WTC11 (cell line): ENCODE measurements around the gene LRRC14B. TPM values are rescaled to one million over a fixed set of nuclear protein-coding genes. Genes with fewer than 3 reads are reported as not detected.
"Not testable (repeated sequence)": the region's sequence is repeated elsewhere in the genome, so short reads cannot be mapped to it uniquely, and the experiment has no call there.

Source experiments
- ATAC-seq: fragments of 200-7000 bp; cut with Tn5 transposase; 2 replicates; pipeline ENCODE4 v1.10.0; 2021; ENCODE audit warnings: mild to moderate bottlenecking, moderate library complexity
- CTCF ChIA-PET: fragments of 300-600 bp; sonication (Branson Sonifier 250); formaldehyde crosslinking; loops from one replicate; lab custom pipeline; 2021; ENCODE audit warnings: antibody characterized with exemption; lab: Charles Lee
- POLR2A ChIA-PET: fragments of 350-600 bp; sonication (Branson Sonifier 250); formaldehyde crosslinking; loops from one replicate; lab custom pipeline; 2021; ENCODE audit warnings: antibody characterized with exemption; lab: Charles Lee
- DNase-seq: peaks from one replicate; pipeline ENCODE4 v3.0.0; 2021; ENCODE audit warnings: low spot score
- H3K27ac Mint-ChIP-seq: 2 replicates; pipeline ENCODE4 v1.8.0; 2021; ENCODE audit warnings: mixed read lengths
- H3K27me3 Mint-ChIP-seq: 2 replicates; pipeline ENCODE4 v1.8.0; 2021; ENCODE audit warnings: low read depth, mild to moderate bottlenecking, moderate library complexity, mixed read lengths
- H3K36me3 Mint-ChIP-seq: 2 replicates; pipeline ENCODE4 v1.8.0; 2021; ENCODE audit warnings: mixed read lengths
- H3K4me1 Mint-ChIP-seq: 2 replicates; pipeline ENCODE4 v1.8.0; 2022; ENCODE audit warnings: mixed read lengths
- H3K4me3 Mint-ChIP-seq: 2 replicates; pipeline ENCODE4 v1.8.0; 2021; ENCODE audit warnings: mild to moderate bottlenecking, moderate library complexity, mixed read lengths
- H3K9me3 Mint-ChIP-seq: 2 replicates; pipeline ENCODE4 v1.8.0; 2021; ENCODE audit warnings: mixed read lengths
- CREB1 ChIP-seq: sonication (generic); formaldehyde crosslinking; IDR thresholded peaks from 2 replicates; pipeline ENCODE4 v1.8.0; 2023; ENCODE audit warnings: mild to moderate bottlenecking, missing genetic modification reagents
- FOXK1 ChIP-seq: sonication (generic); formaldehyde crosslinking; IDR thresholded peaks from 2 replicates; pipeline ENCODE4 v1.8.0; 2022; ENCODE audit warnings: mild to moderate bottlenecking, moderate library complexity, missing genetic modification reagents
- FOXP1 ChIP-seq: sonication (generic); formaldehyde crosslinking; IDR thresholded peaks from 2 replicates; pipeline ENCODE4 v1.8.0; 2022; ENCODE audit warnings: missing genetic modification reagents, mild to moderate bottlenecking, moderate library complexity, borderline replicate concordance
- NFYB ChIP-seq: sonication (generic); formaldehyde crosslinking; conservative IDR thresholded peaks from 2 replicates; pipeline ENCODE4 v1.8.0; 2022; ENCODE audit warnings: low read depth, missing genetic modification reagents
- RELA ChIP-seq: sonication (generic); formaldehyde crosslinking; IDR thresholded peaks from 2 replicates; pipeline ENCODE4 v1.8.1; 2022; ENCODE audit warnings: missing genetic modification reagents, mild to moderate bottlenecking, borderline replicate concordance
- SP1 ChIP-seq: sonication (generic); formaldehyde crosslinking; conservative IDR thresholded peaks from 2 replicates; pipeline ENCODE4 v1.8.1; 2022; ENCODE audit warnings: missing genetic modification reagents
- TEAD1 ChIP-seq: sonication (generic); formaldehyde crosslinking; IDR thresholded peaks from 2 replicates; pipeline ENCODE4 v1.8.0; 2022; ENCODE audit warnings: mild to moderate bottlenecking, missing genetic modification reagents
- ZNF232 ChIP-seq: sonication (generic); formaldehyde crosslinking; IDR thresholded peaks from 2 replicates; pipeline ENCODE4 v1.8.0; 2022; ENCODE audit warnings: mild to moderate bottlenecking, missing genetic modification reagents
- ZNF317 ChIP-seq: sonication (generic); formaldehyde crosslinking; IDR thresholded peaks from 2 replicates; pipeline ENCODE4 v1.8.1; 2023; ENCODE audit warnings: low read depth, mild to moderate bottlenecking, moderate library complexity, missing genetic modification reagents, borderline replicate concordance
- total RNA-seq: library from RNA; stranded (reverse); gene quantifications from 3 replicates; pipeline ENCODE4 v1.2.3, GENCODE V29; 2021
- TF ChIP-seq, protein P1 (sequence below): sonication (generic); formaldehyde crosslinking; IDR thresholded peaks from 2 replicates; pipeline ENCODE4 v1.8.1; 2023; ENCODE audit warnings: mild to moderate bottlenecking, moderate library complexity, missing genetic modification reagents
- TF ChIP-seq, protein P2 (sequence below): sonication (generic); formaldehyde crosslinking; IDR thresholded peaks from 2 replicates; pipeline ENCODE4 v1.8.0; 2022; ENCODE audit warnings: mild to moderate bottlenecking, missing genetic modification reagents
- TF ChIP-seq, protein P3 (sequence below): sonication (generic); formaldehyde crosslinking; IDR thresholded peaks from 2 replicates; pipeline ENCODE4 v1.8.0; 2022; ENCODE audit warnings: mild to moderate bottlenecking, missing genetic modification reagents
- TF ChIP-seq, protein P4 (sequence below): sonication (generic); formaldehyde crosslinking; IDR thresholded peaks from 2 replicates; pipeline ENCODE4 v1.8.1; 2022; ENCODE audit warnings: low read depth, mild to moderate bottlenecking, moderate library complexity, missing genetic modification reagents, borderline replicate concordance
- TF ChIP-seq, protein P5 (sequence below): sonication (generic); formaldehyde crosslinking; IDR thresholded peaks from 2 replicates; pipeline ENCODE4 v1.8.1; 2022; ENCODE audit warnings: mild to moderate bottlenecking, moderate library complexity, missing genetic modification reagents
- TF ChIP-seq, protein P6 (sequence below): fragments of 250-450 bp; sonication (Bioruptor Pico); IDR thresholded peaks from 2 replicates; pipeline ENCODE4 v1.9.0; 2021; ENCODE audit warnings: moderate library complexity, mild to moderate bottlenecking, inconsistent platforms, borderline replicate concordance
- TF ChIP-seq, protein P7 (sequence below): fragments of 250-450 bp; sonication (Bioruptor Pico); IDR thresholded peaks from 2 replicates; pipeline ENCODE4 v1.9.0; 2021; ENCODE audit warnings: mild to moderate bottlenecking

The LRRC14B gene
- total RNA-seq, 1 experiment from 2014 or later = not detected

DNA sequence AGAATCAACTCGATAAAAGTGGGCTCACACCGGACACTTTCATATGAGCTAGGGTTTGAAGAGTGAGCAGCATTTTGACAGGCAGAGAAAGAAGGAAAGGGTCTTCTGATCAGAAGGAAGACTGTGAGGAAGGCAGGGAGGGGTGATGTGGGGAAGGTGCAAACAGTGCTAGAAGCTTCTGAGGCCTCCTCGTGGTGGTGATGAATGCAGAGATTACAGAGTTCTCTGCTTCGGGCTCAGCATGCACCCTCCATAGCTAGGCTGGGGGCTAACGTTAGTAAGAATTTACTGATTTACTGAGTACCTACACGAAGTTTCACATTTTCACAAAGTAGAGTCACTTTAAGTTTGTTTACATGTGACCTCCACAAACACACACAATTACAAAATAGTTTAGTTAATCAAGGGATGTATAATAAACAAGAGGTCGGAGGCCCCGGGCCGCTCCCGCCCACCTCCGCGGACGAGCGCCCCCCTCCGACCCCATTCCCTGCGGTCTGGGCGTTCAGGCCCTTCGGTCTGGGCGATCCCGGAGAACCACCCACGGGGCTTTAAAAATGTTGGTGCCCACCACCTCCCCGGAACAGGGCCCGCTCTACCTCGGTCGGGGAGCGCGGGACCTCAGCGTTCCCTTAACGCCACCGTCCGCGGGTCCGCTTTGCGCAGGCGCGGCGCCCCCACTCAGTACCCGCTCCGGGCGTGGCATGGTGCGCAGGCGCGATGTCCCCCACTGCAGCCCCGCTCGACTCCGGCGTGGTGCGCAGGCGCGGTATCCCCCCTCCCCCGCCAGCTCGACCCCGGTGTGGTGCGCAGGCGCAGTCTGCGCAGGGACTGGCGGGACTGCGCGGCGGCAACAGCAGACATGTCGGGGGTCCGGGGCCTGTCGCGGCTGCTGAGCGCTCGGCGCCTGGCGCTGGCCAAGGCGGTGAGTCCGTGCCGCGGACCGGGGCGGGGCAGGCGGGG is 26.5 kb downstream of the LRRC14B start, which contains the start of the genes CCDC127 and SDHA:
TSS of gene CCDC127 (minus strand) at position 660 of the 963 bp plus-strand sequence. CDS start 1,304 bp downstream, outside the sequence.
TSS of gene SDHA (plus strand) at position 827 of the 963 bp plus-strand sequence. CDS start at position 863, 36 bp downstream.
- H3K4me1 Mint-ChIP-seq = peaks cover 36% of the 10 kb centered on the region
- 0 out of 2 replicates have a peak, but pooled peaks have one; percentile 19 for TF ChIP-seq ZNF232
- peak; percentile 48; the same call in 1 of the 2 replicates for TF ChIP-seq SP1 (CRISPR knock-in tag)
- TF ChIP-seq TEAD1 (CRISPR knock-in tag) = peak; percentile 59; the same call in 1 of the 2 replicates
- peak; percentile 66 for TF ChIP-seq FOXP1 (CRISPR knock-in tag)
- peak; percentile 6; the same call in 1 of the 2 replicates for TF ChIP-seq NFYB (CRISPR knock-in tag)
- TF ChIP-seq, protein P1, sequence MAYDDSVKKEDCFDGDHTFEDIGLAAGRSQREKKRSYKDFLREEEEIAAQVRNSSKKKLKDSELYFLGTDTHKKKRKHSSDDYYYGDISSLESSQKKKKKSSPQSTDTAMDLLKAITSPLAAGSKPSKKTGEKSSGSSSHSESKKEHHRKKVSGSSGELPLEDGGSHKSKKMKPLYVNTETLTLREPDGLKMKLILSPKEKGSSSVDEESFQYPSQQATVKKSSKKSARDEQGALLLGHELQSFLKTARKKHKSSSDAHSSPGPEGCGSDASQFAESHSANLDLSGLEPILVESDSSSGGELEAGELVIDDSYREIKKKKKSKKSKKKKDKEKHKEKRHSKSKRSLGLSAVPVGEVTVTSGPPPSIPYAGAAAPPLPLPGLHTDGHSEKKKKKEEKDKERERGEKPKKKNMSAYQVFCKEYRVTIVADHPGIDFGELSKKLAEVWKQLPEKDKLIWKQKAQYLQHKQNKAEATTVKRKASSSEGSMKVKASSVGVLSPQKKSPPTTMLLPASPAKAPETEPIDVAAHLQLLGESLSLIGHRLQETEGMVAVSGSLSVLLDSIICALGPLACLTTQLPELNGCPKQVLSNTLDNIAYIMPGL (CRISPR knock-in tag) = 0 out of 2 replicates have a peak, but pooled peaks have one; percentile 66
- TF ChIP-seq, protein P2, sequence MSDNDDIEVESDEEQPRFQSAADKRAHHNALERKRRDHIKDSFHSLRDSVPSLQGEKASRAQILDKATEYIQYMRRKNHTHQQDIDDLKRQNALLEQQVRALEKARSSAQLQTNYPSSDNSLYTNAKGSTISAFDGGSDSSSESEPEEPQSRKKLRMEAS = peak; percentile 42; the same call in 1 of the 2 replicates
- TF ChIP-seq FOXK1 (CRISPR knock-in tag) = peak; percentile 83; the same call in 1 of the 2 replicates
- TF ChIP-seq, protein P3, sequence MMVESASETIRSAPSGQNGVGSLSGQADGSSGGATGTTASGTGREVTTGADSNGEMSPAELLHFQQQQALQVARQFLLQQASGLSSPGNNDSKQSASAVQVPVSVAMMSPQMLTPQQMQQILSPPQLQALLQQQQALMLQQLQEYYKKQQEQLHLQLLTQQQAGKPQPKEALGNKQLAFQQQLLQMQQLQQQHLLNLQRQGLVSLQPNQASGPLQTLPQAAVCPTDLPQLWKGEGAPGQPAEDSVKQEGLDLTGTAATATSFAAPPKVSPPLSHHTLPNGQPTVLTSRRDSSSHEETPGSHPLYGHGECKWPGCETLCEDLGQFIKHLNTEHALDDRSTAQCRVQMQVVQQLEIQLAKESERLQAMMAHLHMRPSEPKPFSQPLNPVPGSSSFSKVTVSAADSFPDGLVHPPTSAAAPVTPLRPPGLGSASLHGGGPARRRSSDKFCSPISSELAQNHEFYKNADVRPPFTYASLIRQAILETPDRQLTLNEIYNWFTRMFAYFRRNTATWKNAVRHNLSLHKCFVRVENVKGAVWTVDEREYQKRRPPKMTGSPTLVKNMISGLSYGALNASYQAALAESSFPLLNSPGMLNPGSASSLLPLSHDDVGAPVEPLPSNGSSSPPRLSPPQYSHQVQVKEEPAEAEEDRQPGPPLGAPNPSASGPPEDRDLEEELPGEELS (CRISPR knock-in tag) = peak; percentile 83
- TF ChIP-seq, protein P4, sequence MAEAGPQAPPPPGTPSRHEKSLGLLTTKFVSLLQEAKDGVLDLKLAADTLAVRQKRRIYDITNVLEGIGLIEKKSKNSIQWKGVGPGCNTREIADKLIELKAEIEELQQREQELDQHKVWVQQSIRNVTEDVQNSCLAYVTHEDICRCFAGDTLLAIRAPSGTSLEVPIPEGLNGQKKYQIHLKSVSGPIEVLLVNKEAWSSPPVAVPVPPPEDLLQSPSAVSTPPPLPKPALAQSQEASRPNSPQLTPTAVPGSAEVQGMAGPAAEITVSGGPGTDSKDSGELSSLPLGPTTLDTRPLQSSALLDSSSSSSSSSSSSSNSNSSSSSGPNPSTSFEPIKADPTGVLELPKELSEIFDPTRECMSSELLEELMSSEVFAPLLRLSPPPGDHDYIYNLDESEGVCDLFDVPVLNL = peak; percentile 70; the same call in 1 of the 2 replicates
- TF ChIP-seq, protein P5, sequence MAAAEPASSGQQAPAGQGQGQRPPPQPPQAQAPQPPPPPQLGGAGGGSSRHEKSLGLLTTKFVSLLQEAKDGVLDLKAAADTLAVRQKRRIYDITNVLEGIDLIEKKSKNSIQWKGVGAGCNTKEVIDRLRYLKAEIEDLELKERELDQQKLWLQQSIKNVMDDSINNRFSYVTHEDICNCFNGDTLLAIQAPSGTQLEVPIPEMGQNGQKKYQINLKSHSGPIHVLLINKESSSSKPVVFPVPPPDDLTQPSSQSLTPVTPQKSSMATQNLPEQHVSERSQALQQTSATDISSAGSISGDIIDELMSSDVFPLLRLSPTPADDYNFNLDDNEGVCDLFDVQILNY (CRISPR knock-in tag) = peak; percentile 37; the same call in 1 of the 2 replicates
- ChIA-PET POLR2A (interaction anchor here (0.6 to 1.9 kb wide), 5 partner anchors 29 to 182 kb away, joined by 3 to 6 read pairs (median 3); partner anchors contain the start of gene PDCD6), CTCF (interaction anchor here (0.7 to 3.1 kb wide), 13 partner anchors 8 to 229 kb away, joined by 3 to 47 read pairs (median 4); partner anchors contain the start of genes AHRR and PDCD6)
- H3K27me3 Mint-ChIP-seq, H3K9me3 Mint-ChIP-seq: not testable (repeated sequence)
- ATAC-seq = peak; percentile 86
- peak within 1 kb of the TSS; percentile 93 for H3K4me3 Mint-ChIP-seq
- peaks cover 15% of the 10 kb centered on the region for H3K36me3 Mint-ChIP-seq
- DNase-seq = peak; percentile 97
- peak within 1 kb of the TSS; percentile 94 for H3K27ac Mint-ChIP-seq

DNA sequence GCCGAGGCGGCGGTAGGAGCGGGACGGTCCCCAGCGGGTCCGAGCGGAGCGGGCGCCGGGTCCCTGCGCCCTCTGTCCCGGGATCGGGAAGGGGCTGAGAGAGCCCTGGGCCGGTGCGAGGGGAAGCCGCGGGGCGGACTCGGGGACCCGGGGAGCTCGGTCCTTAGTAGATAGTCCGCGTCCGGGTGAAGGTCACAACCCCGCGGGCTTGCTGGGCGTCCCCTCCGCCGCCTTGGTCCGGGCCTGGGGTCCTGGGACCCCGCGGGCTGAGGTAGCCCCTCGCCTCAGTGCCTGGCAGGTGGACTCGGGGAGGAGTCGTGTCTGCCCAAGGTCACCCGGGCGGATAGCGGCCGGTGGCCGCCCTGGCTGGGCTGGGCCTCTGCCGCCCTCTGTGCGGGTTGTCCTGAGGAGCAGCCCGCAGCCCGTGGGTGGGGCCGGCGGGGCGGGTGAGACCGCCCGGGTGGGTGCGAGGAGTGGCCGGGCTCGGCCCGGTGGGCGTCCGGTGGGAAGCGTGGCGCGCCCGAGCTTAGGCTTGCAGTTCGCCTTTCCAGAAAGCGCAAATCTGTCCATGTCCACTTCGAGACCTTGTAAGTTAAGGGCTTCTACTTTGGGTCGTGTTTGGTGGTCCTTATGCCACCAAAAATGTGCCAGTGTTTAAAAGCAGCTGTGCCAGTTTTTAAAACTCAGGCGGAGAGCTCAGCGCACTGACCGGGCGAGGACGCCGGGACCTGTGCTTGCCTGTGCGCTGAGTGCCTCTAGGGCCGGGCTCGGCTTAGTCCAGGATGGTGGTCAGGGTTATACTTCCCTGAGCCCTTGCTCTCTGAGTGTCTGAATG is 27.4 kb downstream of the LRRC14B start:
- Mint-ChIP-seq H3K9me3 (no peaks in the 10 kb centered on the region), H3K36me3 (peaks cover 17% of the 10 kb centered on the region), H3K27me3 (no peaks in the 10 kb centered on the region), H3K4me1 (peaks cover 36% of the 10 kb centered on the region), H3K27ac (peak overlapping the region; percentile 87), H3K4me3 (peak overlapping the region; percentile 93)
- DNase-seq (peak; percentile 42), ATAC-seq (peak; percentile 46)
- CTCF ChIA-PET = interaction anchor here (0.6 to 3.1 kb wide), 16 partner anchors 9 to 396 kb away, joined by 3 to 47 read pairs (median 4); partner anchors contain the start of genes AHRR and PDCD6
- POLR2A ChIA-PET = interaction anchor here (0.6 to 1.9 kb wide), 5 partner anchors 30 to 135 kb away, joined by 3 to 6 read pairs (median 5); partner anchors contain the start of gene PDCD6
- TF ChIP-seq RELA (no peak), ZNF317 (CRISPR knock-in tag) (no peak; the same call in 1 of the 2 replicates), CREB1 (CRISPR knock-in tag) (no peak), ZNF232 (no peak)
- TF ChIP-seq, protein P6, sequence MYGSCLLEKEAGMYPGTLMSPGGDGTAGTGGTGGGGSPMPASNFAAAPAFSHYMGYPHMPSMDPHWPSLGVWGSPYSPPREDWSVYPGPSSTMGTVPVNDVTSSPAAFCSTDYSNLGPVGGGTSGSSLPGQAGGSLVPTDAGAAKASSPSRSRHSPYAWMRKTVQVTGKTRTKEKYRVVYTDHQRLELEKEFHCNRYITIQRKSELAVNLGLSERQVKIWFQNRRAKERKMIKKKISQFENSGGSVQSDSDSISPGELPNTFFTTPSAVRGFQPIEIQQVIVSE (CRISPR knock-in tag) = no peak
- TF ChIP-seq, protein P7, sequence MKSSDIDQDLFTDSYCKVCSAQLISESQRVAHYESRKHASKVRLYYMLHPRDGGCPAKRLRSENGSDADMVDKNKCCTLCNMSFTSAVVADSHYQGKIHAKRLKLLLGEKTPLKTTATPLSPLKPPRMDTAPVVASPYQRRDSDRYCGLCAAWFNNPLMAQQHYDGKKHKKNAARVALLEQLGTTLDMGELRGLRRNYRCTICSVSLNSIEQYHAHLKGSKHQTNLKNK (CRISPR knock-in tag) = no peak
